Stimulated activated CD4-positive, alpha-beta T cell treated with anti-CD3 and anti-CD28 coated beads, Interleukin-1b, Interleukin-23, amount 100 ng/mL, for 24 hours (primary cell): ENCODE results near the gene HMGCS2.
A peak's percentile ranks its signal among the peaks of the same experiment; 100 is the strongest.

Source experiments
- DNase-seq, 4 experiments: peaks; one replicate each; pipeline ENCODE4 v3.0.0-alpha.2; 2020; ENCODE audit warnings: low read depth in 4 of 4, low spot score in 1 of 4

Gene HMGCS2

GRCh38 chr1:119762953-119763352, 5.8 kb downstream of the HMGCS2 start:
- no peak for DNase-seq

GRCh38 chr1:119762409-119762808, 6.3 kb downstream of the HMGCS2 start:
- DNase-seq, result no peak

- no peak for DNase-seq
These were observed 10.1 kb downstream of the HMGCS2 start for GRCh38 chr1:119758584-119758983.

DNA sequence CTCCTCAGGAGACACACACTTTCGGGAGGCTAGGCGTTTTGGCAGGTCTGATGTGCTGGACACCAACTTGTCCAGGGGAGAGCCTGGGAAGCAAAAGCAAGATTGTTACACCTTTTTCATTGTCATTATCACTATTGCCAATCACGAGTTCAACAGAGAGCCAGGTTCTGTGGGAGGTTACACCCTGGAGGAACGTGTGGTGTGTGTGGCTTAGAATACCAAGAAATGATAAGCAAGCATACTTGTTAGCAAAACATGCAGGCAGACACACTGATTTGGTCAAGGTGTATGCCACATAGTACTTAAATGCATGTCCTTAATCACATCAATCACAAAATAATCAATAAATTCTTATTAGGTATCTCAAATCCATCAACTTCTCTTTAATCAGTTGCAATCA, 16.1 kb downstream of the HMGCS2 start:
- no peak for DNase-seq

- DNase-seq, result no peak
These were observed 20.7 kb downstream of the HMGCS2 start for GRCh38 chr1:119748040-119748439.

GRCh38 chr1:119747451-119747850, 21.3 kb downstream of the HMGCS2 start:
- DNase-seq, result no peak

DNA sequence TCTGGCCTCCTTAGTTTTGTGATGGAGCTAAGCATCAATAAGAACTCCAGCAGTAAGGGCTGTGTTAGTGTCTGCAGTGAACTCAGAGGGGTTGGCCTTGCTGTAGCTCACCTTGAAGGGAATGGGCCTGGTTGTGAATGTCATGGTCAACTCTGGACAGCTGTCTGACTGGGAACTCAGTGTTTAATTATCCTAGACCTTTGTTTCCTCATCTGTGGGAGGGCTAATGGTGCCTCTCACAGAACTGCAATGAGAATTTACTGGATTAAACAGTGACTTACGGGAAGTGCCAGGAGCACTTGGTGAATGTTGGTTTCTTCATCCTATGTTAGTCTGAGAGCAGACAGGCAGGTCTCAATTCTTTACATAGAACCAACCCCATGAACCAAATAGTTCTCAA, 23.7 kb downstream of the HMGCS2 start:
- no peak for DNase-seq

GRCh38 chr1:119744598-119744942, 24.1 kb downstream of the HMGCS2 start:
- no peak for DNase-seq

DNA sequence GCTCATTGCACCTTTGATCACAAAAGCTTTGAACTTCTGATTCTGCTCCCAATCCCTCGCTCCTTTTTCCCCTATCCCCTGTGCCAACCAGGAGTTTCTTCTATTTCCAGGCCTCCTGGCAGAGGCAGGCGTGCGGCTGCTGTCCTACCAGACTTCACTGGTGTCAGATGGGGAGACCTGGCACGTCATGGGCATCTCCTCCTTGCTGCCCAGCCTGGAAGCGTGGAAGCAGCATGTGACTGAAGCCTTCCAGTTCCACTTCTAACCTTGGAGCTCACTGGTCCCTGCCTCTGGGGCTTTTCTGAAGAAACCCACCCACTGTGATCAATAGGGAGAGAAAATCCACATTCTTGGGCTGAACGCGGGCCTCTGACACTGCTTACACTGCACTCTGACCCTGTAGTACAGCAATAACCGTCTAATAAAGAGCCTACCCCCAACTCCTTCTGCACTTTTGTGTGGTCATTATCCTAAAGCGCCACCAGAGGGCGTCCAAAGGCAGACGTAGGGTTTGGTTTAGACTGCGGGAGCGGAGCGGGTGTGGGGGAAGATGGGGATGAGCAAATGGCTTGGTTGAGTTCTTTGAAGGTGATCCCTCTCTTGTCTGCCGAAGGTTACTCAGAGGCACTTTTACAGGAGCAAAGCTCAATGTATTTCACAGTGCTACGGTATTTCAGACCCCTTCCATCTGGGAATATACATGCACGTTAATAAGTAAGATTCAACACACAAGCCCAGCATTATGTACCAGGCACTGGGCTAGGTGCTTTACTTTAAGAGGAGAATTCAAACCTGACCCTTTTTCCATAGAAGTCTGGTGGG, 24.7 kb downstream of the HMGCS2 start:
- peak in 3 of 4 experiments; percentile 7 to 31 (median 20) for DNase-seq

- DNase-seq, result no peak
These were observed 25.4 kb downstream of the HMGCS2 start for GRCh38 chr1:119743308-119743707.

GRCh38 chr1:119742677-119743076, 26.0 kb downstream of the HMGCS2 start:
- DNase-seq, result no peak

- DNase-seq, result no peak
These were observed 26.5 kb downstream of the HMGCS2 start for GRCh38 chr1:119742202-119742601.

- DNase-seq, result no peak
These were observed 27.6 kb downstream of the HMGCS2 start for GRCh38 chr1:119740896-119741780.

GRCh38 chr1:119740261-119740660, 28.4 kb downstream of the HMGCS2 start:
- DNase-seq, result no peak

DNA sequence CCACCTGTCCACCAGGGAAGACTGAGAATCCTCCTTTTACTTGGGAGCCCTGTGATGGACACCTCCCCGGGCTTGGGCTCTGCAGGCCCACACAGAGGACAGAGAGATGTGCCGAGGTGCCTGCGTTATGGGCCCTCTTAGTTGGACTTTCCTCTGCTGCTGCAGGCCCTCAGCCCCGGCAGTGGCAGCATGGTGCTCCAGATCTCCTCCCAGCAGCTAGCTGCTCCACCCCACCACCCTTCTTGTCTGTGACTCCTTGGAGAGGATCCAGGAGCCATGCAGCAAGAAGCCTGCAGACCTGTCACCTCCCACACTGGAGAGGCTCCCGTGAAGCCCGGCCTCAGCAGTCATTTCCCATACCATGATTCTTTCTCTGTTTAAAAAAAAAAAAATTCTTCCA, 29.6 kb downstream of the HMGCS2 start:
- no peak for DNase-seq

DNA sequence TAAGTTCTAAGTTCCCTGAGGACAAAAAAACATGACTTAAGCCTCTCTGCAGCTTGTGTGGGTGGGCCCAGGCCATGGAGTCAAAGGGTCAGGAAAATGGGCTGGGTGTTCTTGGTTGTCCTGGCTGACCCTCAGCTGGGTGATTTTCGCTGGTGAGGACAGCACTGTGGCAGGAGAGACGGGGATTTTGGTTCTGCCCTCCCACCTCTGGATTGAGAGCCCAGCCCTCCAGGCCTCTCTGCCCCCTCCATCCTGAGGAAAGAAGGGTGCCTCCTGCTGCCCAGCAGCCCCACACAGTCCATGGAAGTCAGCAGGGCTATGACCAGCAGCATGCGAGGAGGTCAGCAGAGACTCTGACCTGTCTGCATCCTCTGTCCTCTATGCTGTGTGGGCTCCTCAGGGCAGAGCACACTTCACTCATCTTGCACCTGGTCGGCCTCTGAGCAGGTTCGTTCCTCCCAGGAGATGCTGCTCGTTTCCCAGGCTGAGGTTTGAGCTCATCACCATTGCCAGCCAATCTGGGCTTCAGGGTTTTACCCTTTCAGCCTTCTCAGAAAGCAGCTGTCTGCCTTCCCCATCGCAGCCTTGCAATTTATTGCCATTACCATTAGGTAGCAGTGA, 30.5 kb downstream of the HMGCS2 start:
- DNase-seq, result no peak

GRCh38 chr1:119737040-119737682, 31.5 kb downstream of the HMGCS2 start:
- no peak for DNase-seq

- no peak for DNase-seq
These were observed 32.1 kb downstream of the HMGCS2 start for GRCh38 chr1:119736649-119737039.

DNA sequence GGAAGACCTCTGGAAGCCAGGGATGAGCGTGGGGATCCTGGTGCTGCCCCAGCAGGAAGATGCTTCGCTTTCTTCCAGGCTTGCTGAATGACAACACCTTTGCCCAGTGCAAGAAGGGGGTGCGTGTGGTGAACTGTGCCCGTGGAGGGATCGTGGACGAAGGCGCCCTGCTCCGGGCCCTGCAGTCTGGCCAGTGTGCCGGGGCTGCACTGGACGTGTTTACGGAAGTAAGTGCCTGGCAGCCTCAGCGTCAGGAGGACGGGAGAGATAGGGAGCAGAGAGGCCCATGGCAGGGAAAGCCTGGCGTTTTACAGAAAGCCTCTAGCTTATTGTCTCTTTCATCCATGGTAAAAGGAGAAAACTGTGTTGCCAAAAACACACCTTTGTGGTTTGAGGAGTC, 33.5 kb downstream of the HMGCS2 start:
- no peak for DNase-seq

GRCh38 chr1:119733754-119734153, 35.0 kb downstream of the HMGCS2 start:
- DNase-seq, result no peak

- DNase-seq, result no peak
These were observed 36.1 kb downstream of the HMGCS2 start for GRCh38 chr1:119732465-119733168.
